ENCODE data around the gene PCYT1B.

PCYT1B gene

DNA sequence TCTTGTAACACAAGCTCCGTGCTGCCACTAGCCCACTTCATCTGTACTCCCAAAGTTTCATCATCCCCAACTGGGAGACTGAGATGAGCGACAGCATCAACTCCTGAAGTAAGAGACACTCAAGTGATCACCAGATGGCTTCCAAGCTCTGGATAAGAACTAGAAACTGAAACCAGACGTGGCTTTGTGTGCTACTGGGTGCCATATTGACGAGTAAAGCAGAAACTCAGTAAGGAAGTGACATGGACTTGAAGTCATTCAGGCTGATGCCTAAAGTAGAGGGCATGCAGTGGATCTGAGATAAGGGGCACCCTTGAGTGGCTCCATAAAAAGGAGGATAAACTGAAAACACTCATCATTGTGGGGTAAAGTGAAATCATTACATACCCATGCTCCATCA is 72.4 kb downstream of the PCYT1B start:
- Histone ChIP-seq H3K36me3 (ENCODE audit: low read depth) (no peaks in the 10 kb centered on the region), H3K4me1 (ENCODE audit: insufficient read depth, poor library complexity, severe bottlenecking) (no peaks in the 10 kb centered on the region), H3K27me3 (ENCODE audit: insufficient read depth, poor library complexity, severe bottlenecking) (no peaks in the 10 kb centered on the region), H3K27ac (ENCODE audit: poor library complexity, severe bottlenecking) (no peak overlapping the region), H3K9me3 (ENCODE audit: severe bottlenecking) (no peaks in the 10 kb centered on the region), H3K4me3 (ENCODE audit: severe bottlenecking) (no peak overlapping the region)
- no peak for DNase-seq (ENCODE audit: low spot score)
- ATAC-seq (ENCODE audit: low read depth) = no peak
- TF ChIP-seq, protein P1, sequence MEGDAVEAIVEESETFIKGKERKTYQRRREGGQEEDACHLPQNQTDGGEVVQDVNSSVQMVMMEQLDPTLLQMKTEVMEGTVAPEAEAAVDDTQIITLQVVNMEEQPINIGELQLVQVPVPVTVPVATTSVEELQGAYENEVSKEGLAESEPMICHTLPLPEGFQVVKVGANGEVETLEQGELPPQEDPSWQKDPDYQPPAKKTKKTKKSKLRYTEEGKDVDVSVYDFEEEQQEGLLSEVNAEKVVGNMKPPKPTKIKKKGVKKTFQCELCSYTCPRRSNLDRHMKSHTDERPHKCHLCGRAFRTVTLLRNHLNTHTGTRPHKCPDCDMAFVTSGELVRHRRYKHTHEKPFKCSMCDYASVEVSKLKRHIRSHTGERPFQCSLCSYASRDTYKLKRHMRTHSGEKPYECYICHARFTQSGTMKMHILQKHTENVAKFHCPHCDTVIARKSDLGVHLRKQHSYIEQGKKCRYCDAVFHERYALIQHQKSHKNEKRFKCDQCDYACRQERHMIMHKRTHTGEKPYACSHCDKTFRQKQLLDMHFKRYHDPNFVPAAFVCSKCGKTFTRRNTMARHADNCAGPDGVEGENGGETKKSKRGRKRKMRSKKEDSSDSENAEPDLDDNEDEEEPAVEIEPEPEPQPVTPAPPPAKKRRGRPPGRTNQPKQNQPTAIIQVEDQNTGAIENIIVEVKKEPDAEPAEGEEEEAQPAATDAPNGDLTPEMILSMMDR (IDR thresholded peaks at IDR 0.05; ENCODE audit: poor library complexity, severe bottlenecking) = no peak

DNA sequence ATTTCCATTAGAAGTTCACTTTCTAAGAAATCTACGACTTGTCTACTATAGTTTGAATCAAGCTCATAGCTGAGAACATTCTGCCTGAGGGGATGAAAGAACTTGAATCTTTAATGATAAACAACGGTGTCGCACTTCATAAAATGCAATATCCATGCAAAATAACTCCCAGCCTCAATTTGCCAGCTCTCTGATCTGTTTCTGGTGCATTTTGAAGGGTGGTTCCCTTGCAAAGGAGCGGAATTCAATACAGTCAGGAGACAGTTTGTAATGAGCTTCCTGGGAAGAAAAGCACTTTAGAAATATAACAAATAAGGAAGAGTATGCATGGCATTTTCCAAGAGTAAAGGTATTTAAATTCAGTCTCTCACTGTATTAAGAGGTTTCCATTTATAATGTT is 80.0 kb downstream of the PCYT1B start:
- no peaks in the 10 kb centered on the region for H3K4me1 ChIP-seq (ENCODE audit: insufficient read depth, poor library complexity, severe bottlenecking)
- ATAC-seq (ENCODE audit: low read depth) (no peak), DNase-seq (ENCODE audit: low spot score) (no peak)
- TF ChIP-seq, protein P1 (IDR thresholded peaks at IDR 0.05; ENCODE audit: poor library complexity, severe bottlenecking) = no peak
- H3K36me3 ChIP-seq (ENCODE audit: low read depth) = no peaks in the 10 kb centered on the region
- H3K9me3 ChIP-seq (ENCODE audit: severe bottlenecking) = no peaks in the 10 kb centered on the region
- no peaks in the 10 kb centered on the region for H3K27me3 ChIP-seq (ENCODE audit: insufficient read depth, poor library complexity, severe bottlenecking)
- no peak overlapping the region for H3K4me3 ChIP-seq (ENCODE audit: severe bottlenecking)
- H3K27ac ChIP-seq (ENCODE audit: poor library complexity, severe bottlenecking) = no peak overlapping the region

DNA sequence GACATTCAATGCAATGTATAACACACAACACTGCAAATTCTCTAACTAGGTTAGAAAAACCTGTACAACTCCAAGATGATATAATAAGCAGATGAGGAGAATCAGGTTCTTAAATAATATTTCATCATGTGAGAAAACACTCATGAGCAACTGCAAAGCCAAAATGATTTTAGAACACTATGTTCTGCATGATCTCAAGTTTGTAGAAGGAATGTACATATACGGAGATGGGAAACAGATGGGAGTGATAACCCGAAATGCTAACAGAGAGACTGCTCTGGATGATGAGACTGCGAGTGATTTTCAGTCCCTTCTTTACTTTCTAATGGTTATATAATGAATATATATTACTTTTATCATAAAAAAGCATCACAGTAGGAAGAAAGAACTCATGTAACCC is 80.9 kb downstream of the PCYT1B start:
- H3K4me1 ChIP-seq (ENCODE audit: insufficient read depth, poor library complexity, severe bottlenecking) = no peaks in the 10 kb centered on the region
- DNase-seq (ENCODE audit: low spot score) (no peak), ATAC-seq (ENCODE audit: low read depth) (no peak)

DNA sequence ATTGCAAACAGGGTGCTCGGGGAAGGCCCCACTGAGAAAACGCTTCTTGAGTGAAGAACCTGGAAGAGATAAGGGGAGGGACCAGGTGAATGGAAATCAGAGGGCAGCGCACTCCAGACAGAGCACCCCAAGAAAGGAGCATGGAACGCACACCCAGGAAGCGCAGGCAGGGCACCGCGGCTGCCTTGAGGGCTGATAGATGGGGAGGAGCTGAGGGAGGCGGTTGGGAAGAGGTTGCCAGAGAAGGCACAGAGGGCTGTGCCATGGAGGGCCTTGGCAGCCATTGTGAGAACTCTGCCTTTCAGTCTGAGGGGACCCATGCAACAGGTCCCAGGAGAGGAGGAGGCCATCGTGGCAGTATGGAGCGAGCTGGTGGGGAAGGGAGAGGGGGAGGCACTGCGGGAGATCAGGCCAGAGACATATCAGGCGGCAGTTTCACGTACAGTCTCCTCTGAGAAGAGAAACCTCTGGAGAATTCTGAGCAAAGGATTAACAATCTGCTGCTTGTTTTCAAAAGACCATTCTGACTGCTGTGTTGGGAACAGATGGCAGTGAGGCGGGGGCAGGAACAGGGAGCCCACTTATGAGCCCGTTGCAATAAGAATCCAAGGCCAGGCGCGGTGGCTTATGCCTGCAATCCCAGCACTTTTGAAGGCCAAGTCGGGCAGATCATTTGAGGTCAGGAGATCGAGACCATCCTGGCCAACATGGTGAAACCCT is 83.7 kb downstream of the PCYT1B start:
- Histone ChIP-seq H3K4me1 (ENCODE audit: insufficient read depth, poor library complexity, severe bottlenecking) (no peaks in the 10 kb centered on the region), H3K4me3 (ENCODE audit: severe bottlenecking) (no peak overlapping the region), H3K36me3 (ENCODE audit: low read depth) (no peaks in the 10 kb centered on the region), H3K27me3 (ENCODE audit: insufficient read depth, poor library complexity, severe bottlenecking) (no peaks in the 10 kb centered on the region), H3K9me3 (ENCODE audit: severe bottlenecking) (no peaks in the 10 kb centered on the region), H3K27ac (ENCODE audit: poor library complexity, severe bottlenecking) (no peak overlapping the region)
- TF ChIP-seq, protein P1 (IDR thresholded peaks at IDR 0.05; ENCODE audit: poor library complexity, severe bottlenecking) = no peak
- ATAC-seq (ENCODE audit: low read depth) (no peak), DNase-seq (ENCODE audit: low spot score) (no peak)

More for the DNA sequence above, 80.9 kb downstream of the PCYT1B start:
- Histone ChIP-seq H3K9me3 (ENCODE audit: severe bottlenecking) (no peaks in the 10 kb centered on the region), H3K27me3 (ENCODE audit: insufficient read depth, poor library complexity, severe bottlenecking) (no peaks in the 10 kb centered on the region), H3K27ac (ENCODE audit: poor library complexity, severe bottlenecking) (no peak overlapping the region), H3K4me3 (ENCODE audit: severe bottlenecking) (no peak overlapping the region), H3K36me3 (ENCODE audit: low read depth) (no peaks in the 10 kb centered on the region)
- TF ChIP-seq, protein P1 (IDR thresholded peaks at IDR 0.05; ENCODE audit: poor library complexity, severe bottlenecking) = no peak

DNA sequence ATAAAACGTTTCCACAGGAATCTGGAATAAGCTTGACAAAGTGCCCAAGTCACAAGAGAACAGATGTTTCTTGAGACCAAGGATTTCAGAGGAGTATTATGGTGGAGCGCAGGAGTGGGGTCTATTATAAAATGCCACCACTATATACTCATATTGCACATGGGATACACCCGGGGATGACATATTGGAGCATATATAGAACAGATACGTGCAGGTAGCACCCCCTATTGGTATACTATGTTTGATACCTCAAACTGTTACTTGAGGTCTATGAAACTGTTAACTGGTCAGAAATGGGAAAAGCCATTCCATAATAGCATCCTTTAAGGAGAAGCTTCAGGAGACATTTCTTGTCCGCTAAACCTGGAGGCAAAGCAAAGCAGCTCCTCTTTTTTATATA is 86.0 kb downstream of the PCYT1B start:
- Histone ChIP-seq H3K36me3 (ENCODE audit: low read depth) (no peaks in the 10 kb centered on the region), H3K27me3 (ENCODE audit: insufficient read depth, poor library complexity, severe bottlenecking) (no peaks in the 10 kb centered on the region), H3K9me3 (ENCODE audit: severe bottlenecking) (no peaks in the 10 kb centered on the region), H3K4me1 (ENCODE audit: insufficient read depth, poor library complexity, severe bottlenecking) (no peaks in the 10 kb centered on the region), H3K4me3 (ENCODE audit: severe bottlenecking) (no peak overlapping the region), H3K27ac (ENCODE audit: poor library complexity, severe bottlenecking) (no peak overlapping the region)
- DNase-seq (ENCODE audit: low spot score) (no peak), ATAC-seq (ENCODE audit: low read depth) (no peak)
- TF ChIP-seq, protein P1 (IDR thresholded peaks at IDR 0.05; ENCODE audit: poor library complexity, severe bottlenecking) = no peak
